Mesenchymal stem cell (in vitro differentiated cells and primary cell): ENCODE data around the gene CEP128.

ENCODE experiments used
- DNase-seq: peaks from one replicate; pipeline ENCODE4 v3.0.0-alpha.2; 2013
- H2AFZ ChIP-seq: one replicate; pipeline ENCODE4 v1.6.1; 2013; ENCODE audit warnings: low read depth, mild to moderate bottlenecking, control low read depth, inconsistent platforms, low read length, moderate library complexity
- H2AK5ac ChIP-seq: 2 replicates; pipeline ENCODE4 v1.6.1; 2013; ENCODE audit warnings: low read length, moderate library complexity, mild to moderate bottlenecking, inconsistent platforms; ENCODE audit not compliant: severe bottlenecking
- H2BK120ac ChIP-seq: one replicate; pipeline ENCODE4 v1.6.1; 2013; ENCODE audit warnings: low read depth, mild to moderate bottlenecking, inconsistent platforms, low read length, moderate library complexity
- H2BK12ac ChIP-seq, 2 experiments: one replicate each; pipeline ENCODE4 v1.6.1; 2013; ENCODE audit warnings: inconsistent platforms in 2 of 2, low read length in 2 of 2, mild to moderate bottlenecking in 2 of 2, moderate library complexity in 2 of 2, control low read depth in 1 of 2
- H2BK15ac ChIP-seq: one replicate; pipeline ENCODE4 v1.6.1; 2013; ENCODE audit warnings: mild to moderate bottlenecking, low read depth, inconsistent platforms; ENCODE audit not compliant: poor library complexity, severe bottlenecking
- H2BK5ac ChIP-seq: 2 replicates; pipeline ENCODE4 v1.6.1; 2013; ENCODE audit warnings: low read depth, mild to moderate bottlenecking, low read length, control low read depth, inconsistent platforms; ENCODE audit not compliant: poor library complexity, severe bottlenecking
- H3K14ac ChIP-seq, 2 experiments: one replicate each; pipeline ENCODE4 v1.6.1; 2013; ENCODE audit warnings: inconsistent platforms in 2 of 2, low read length in 2 of 2, control low read depth in 1 of 2, mild to moderate bottlenecking in 1 of 2, moderate library complexity in 1 of 2
- H3K18ac ChIP-seq, 2 experiments: one replicate each; pipeline ENCODE4 v1.6.1; 2013; ENCODE audit warnings: inconsistent platforms in 2 of 2, low read length in 2 of 2, control low read depth in 1 of 2, low read depth in 1 of 2, mild to moderate bottlenecking in 1 of 2
- H3K23ac ChIP-seq, 2 experiments: one replicate each; pipeline ENCODE4 v1.6.1; 2013; ENCODE audit warnings: inconsistent platforms in 2 of 2, low read length in 2 of 2, mild to moderate bottlenecking in 2 of 2, moderate library complexity in 2 of 2, control low read depth in 1 of 2
- H3K27ac ChIP-seq: 2 replicates; pipeline ENCODE4 v1.5.1; 2013; ENCODE audit warnings: mild to moderate bottlenecking, moderate library complexity, low read length, control low read depth, inconsistent platforms; ENCODE audit not compliant: poor library complexity, severe bottlenecking
- H3K27me3 ChIP-seq, 2 experiments: 2 replicates each; pipeline versions ENCODE4 v1.6.1 to v1.7.0; 2013; ENCODE audit warnings: low read length in 2 of 2, mild to moderate bottlenecking in 2 of 2, moderate library complexity in 2 of 2, control low read depth in 1 of 2, inconsistent platforms in 1 of 2; ENCODE audit not compliant: control insufficient read depth in 1 of 2, insufficient read depth in 1 of 2
- H3K36me3 ChIP-seq, 2 experiments: 2 replicates each; pipeline versions ENCODE4 v1.6.1 to v1.7.0; 2013; ENCODE audit warnings: low read length in 2 of 2, control low read depth in 1 of 2, inconsistent platforms in 1 of 2, low read depth in 1 of 2, mild to moderate bottlenecking in 1 of 2; ENCODE audit not compliant: insufficient read depth in 2 of 2, control insufficient read depth in 1 of 2
- H3K4ac ChIP-seq, 2 experiments: one replicate each; pipeline ENCODE4 v1.6.1; 2013; ENCODE audit warnings: inconsistent platforms in 2 of 2, low read length in 2 of 2, mild to moderate bottlenecking in 2 of 2, moderate library complexity in 2 of 2, control low read depth in 1 of 2, low read depth in 1 of 2
- H3K4me1 ChIP-seq: 2 replicates; pipeline ENCODE4 v1.6.1; 2013; ENCODE audit warnings: low read depth, low read length, control low read depth; ENCODE audit not compliant: control insufficient read depth, insufficient read depth
- H3K4me2 ChIP-seq: 2 replicates; pipeline ENCODE4 v1.6.1; 2013; ENCODE audit warnings: low read length, mild to moderate bottlenecking, inconsistent platforms; ENCODE audit not compliant: poor library complexity, severe bottlenecking
- H3K4me3 ChIP-seq, 2 experiments: 2 replicates each; pipeline versions ENCODE4 v1.5.1 to v1.7.0; 2013; ENCODE audit warnings: low read length in 2 of 2, mild to moderate bottlenecking in 2 of 2, control low read depth in 1 of 2, low read depth in 1 of 2; ENCODE audit not compliant: insufficient read depth in 1 of 2
- H3K79me1 ChIP-seq: replicated peaks from 2 replicates; pipeline ENCODE4 v1.6.1; 2013; ENCODE audit warnings: mild to moderate bottlenecking, control low read depth, low read length, inconsistent platforms; ENCODE audit not compliant: poor library complexity, severe bottlenecking
- H3K9ac ChIP-seq: 2 replicates; pipeline ENCODE4 v1.7.0; 2013; ENCODE audit warnings: mild to moderate bottlenecking, low read length, moderate library complexity
- H3K9me3 ChIP-seq: 2 replicates; pipeline ENCODE4 v1.7.0; 2013; ENCODE audit warnings: mild to moderate bottlenecking, low read length; ENCODE audit not compliant: control insufficient read depth
- H4K8ac ChIP-seq: one replicate; pipeline ENCODE4 v1.6.1; 2013; ENCODE audit warnings: inconsistent platforms, mild to moderate bottlenecking, low read length, moderate library complexity
- H4K91ac ChIP-seq: one replicate; pipeline ENCODE4 v1.6.1; 2013; ENCODE audit warnings: mild to moderate bottlenecking, low read length, inconsistent platforms
- WGBS: methylation state at CpG from one replicate; pipeline ENCODE4 v1.1.7; 2013; ENCODE audit warnings: mixed read lengths; 5-methylcytosine and 5-hydroxymethylcytosine counted together

The CEP128 gene

DNA sequence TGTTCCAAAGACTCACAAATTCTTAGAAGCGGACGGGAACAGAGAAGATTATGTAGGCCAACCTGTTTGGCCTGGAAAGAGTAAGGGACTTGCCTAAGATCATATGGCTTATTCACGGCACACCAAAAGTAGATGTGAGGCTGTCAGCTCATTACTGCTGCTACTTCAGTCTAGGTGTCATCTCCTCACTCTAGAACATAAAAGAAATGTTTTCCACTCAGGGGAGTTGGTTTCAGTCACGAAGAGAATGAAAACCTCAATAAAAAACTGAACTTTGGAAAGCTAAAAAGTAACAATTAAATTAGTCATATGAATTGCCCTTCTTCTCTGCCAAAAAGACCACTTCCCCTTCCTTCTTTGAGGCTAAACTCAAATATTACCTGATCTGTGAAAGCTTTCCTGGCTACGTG, 658 bp upstream of the CEP128 start:
- 61% methylated on average over 3 of the region's 5 CpGs for WGBS
- Histone ChIP-seq H3K14ac (no peak overlapping the region), H3K79me1 (peaks cover 9% of the 10 kb centered on the region), H2BK120ac (no peak overlapping the region), H2BK15ac (no peak overlapping the region), H3K23ac (no peak overlapping the region), H3K27ac (no peak overlapping the region), H3K4me2 (peak overlapping the region; percentile 63), H3K4me1 (peaks cover 3% of the 10 kb centered on the region), H3K4me3 (peak overlapping the region in 1 of 2 experiments; percentile 83), H3K9me3 (no peaks in the 10 kb centered on the region), H3K9ac (peak overlapping the region; percentile 90), H4K91ac (no peak overlapping the region), H4K8ac (no peak overlapping the region), H3K18ac (peak overlapping the region in 1 of 2 experiments; percentile 49), H3K4ac (peak overlapping the region in 1 of 2 experiments; percentile 77), H2AFZ (peak overlapping the region; percentile 84), H2BK12ac (no peak overlapping the region), H2BK5ac (no peak overlapping the region), H2AK5ac (no peak overlapping the region), H3K27me3 (no peaks in the 10 kb centered on the region), H3K36me3 (no peaks in the 10 kb centered on the region)
- DNase-seq: no peak

DNA sequence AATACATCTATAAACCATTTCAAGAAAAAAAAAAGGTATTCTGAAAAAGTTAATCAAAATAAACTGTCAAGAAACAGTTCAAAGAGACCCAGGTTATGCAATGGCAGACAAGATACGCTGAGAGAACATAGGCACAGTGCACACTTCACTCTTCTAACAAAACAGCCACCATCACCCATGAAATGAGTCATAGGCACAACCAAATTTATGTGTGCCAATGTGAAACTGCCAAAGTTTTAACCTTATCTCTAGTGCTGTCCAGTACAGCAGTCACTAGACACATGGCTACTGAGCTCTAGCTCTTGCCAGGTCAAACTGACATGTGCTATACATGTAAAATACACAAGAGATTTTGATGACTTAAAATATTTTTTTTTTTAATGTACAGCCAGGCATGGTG, 1.4 kb downstream of the CEP128 start:
- H2BK5ac ChIP-seq: no peak overlapping the region
- no peak overlapping the region for H3K27ac ChIP-seq
- H2BK120ac ChIP-seq: no peak overlapping the region
- no peak overlapping the region for H2AFZ ChIP-seq
- no peak overlapping the region for H3K4me3 ChIP-seq
- H4K8ac ChIP-seq: no peak overlapping the region
- no peak overlapping the region for H2AK5ac ChIP-seq
- H3K4me1 ChIP-seq: peaks cover 3% of the 10 kb centered on the region
- H3K4ac ChIP-seq: no peak overlapping the region
- no peak overlapping the region for H2BK12ac ChIP-seq
- no peaks in the 10 kb centered on the region for H3K36me3 ChIP-seq
- H3K14ac ChIP-seq: no peak overlapping the region
- no peak overlapping the region for H4K91ac ChIP-seq
- no peak overlapping the region for H3K18ac ChIP-seq
- H3K27me3 ChIP-seq: no peaks in the 10 kb centered on the region
- no peak overlapping the region for H3K9ac ChIP-seq
- H3K4me2 ChIP-seq: no peak overlapping the region
- H3K23ac ChIP-seq: no peak overlapping the region
- 96% methylated on average over 1 of the region's 1 CpG for WGBS
- H3K79me1 ChIP-seq: peaks cover 15% of the 10 kb centered on the region
- H2BK15ac ChIP-seq: no peak overlapping the region
- no peaks in the 10 kb centered on the region for H3K9me3 ChIP-seq
- no peak for DNase-seq

DNA sequence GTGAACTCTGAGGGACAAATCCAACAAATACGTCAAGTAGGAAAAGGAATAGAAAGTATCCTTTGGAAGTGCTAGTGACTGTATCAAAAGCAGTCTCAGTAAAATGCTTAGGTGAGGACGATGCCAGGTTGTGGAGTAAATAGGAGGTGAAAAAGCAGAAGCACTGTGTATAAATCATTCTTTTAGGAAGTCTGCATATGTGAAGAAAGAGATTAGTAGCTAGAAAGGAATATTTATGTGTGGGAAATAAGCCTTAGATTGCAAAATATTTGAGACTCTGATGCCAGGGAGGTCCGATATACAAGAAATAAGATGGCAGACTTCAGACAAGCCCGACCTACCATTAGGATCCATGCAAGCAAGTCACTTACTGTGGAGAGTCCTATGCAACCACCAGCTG, 7.9 kb downstream of the CEP128 start:
- no peak overlapping the region for H2BK120ac ChIP-seq
- no peaks in the 10 kb centered on the region for H3K9me3 ChIP-seq
- H2AK5ac ChIP-seq: no peak overlapping the region
- H3K36me3 ChIP-seq: no peaks in the 10 kb centered on the region
- H3K18ac ChIP-seq: no peak overlapping the region
- H3K4me2 ChIP-seq: no peak overlapping the region
- H2BK5ac ChIP-seq: no peak overlapping the region
- peaks cover 16% of the 10 kb centered on the region for H3K79me1 ChIP-seq
- no peak overlapping the region for H3K27ac ChIP-seq
- H3K27me3 ChIP-seq: no peaks in the 10 kb centered on the region
- H3K4ac ChIP-seq: no peak overlapping the region
- no peak for DNase-seq
- no peak overlapping the region for H3K23ac ChIP-seq
- no peak overlapping the region for H2BK12ac ChIP-seq
- no peak overlapping the region for H2BK15ac ChIP-seq
- H3K9ac ChIP-seq: no peak overlapping the region
- H3K14ac ChIP-seq: no peak overlapping the region
- H2AFZ ChIP-seq: no peak overlapping the region
- no peak overlapping the region for H3K4me3 ChIP-seq
- no peaks in the 10 kb centered on the region for H3K4me1 ChIP-seq
- no peak overlapping the region for H4K8ac ChIP-seq
- no peak overlapping the region for H4K91ac ChIP-seq
- 95% methylated on average over 4 of the region's 4 CpGs for WGBS

DNA sequence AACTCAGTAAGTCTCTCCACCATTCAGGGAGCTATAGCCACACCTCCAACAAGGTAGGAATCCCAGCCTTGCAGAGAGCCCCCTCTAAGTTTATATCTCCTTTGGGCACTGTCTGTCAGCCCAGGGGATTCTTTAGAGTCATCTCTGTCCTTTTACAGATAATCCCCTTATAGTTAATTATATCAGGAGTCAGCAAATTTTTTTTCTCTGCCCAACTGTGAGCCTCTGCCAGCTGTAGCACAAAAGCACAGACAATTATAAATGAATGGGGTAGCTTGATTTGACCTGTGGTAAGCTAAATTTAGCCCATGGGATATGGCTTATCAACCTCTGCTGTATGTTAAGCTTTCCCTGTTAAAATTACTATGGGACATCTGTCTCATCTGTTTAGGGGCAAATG, 8.3 kb downstream of the CEP128 start:
- H3K36me3 ChIP-seq: no peaks in the 10 kb centered on the region
- peaks cover 16% of the 10 kb centered on the region for H3K79me1 ChIP-seq
- H3K4me3 ChIP-seq: no peak overlapping the region
- no peak overlapping the region for H2AFZ ChIP-seq
- H2BK15ac ChIP-seq: no peak overlapping the region
- H3K4me1 ChIP-seq: no peaks in the 10 kb centered on the region
- no peak overlapping the region for H3K9ac ChIP-seq
- no peak overlapping the region for H4K91ac ChIP-seq
- H2BK12ac ChIP-seq: no peak overlapping the region
- H3K14ac ChIP-seq: no peak overlapping the region
- no peaks in the 10 kb centered on the region for H3K27me3 ChIP-seq
- H2BK5ac ChIP-seq: no peak overlapping the region
- no peak for DNase-seq
- no peak overlapping the region for H3K18ac ChIP-seq
- no peak overlapping the region for H3K4me2 ChIP-seq
- no peak overlapping the region for H4K8ac ChIP-seq
- no peak overlapping the region for H3K27ac ChIP-seq
- H3K9me3 ChIP-seq: no peaks in the 10 kb centered on the region
- no peak overlapping the region for H2BK120ac ChIP-seq
- H3K4ac ChIP-seq: no peak overlapping the region
- no peak overlapping the region for H3K23ac ChIP-seq
- H2AK5ac ChIP-seq: no peak overlapping the region
